Stimulated activated CD4-positive, alpha-beta T cell treated with anti-CD3 and anti-CD28 coated beads, TNF-alpha, amount 100 ng/mL, for 24 hours (primary cell): ENCODE results near the gene ZNF747.

Experiments used
- DNase-seq, 3 experiments: peaks; one replicate each; pipeline ENCODE4 v3.0.0-alpha.2; 2020; ENCODE audit warnings: low read depth in 3 of 3

The ZNF747 gene

DNA sequence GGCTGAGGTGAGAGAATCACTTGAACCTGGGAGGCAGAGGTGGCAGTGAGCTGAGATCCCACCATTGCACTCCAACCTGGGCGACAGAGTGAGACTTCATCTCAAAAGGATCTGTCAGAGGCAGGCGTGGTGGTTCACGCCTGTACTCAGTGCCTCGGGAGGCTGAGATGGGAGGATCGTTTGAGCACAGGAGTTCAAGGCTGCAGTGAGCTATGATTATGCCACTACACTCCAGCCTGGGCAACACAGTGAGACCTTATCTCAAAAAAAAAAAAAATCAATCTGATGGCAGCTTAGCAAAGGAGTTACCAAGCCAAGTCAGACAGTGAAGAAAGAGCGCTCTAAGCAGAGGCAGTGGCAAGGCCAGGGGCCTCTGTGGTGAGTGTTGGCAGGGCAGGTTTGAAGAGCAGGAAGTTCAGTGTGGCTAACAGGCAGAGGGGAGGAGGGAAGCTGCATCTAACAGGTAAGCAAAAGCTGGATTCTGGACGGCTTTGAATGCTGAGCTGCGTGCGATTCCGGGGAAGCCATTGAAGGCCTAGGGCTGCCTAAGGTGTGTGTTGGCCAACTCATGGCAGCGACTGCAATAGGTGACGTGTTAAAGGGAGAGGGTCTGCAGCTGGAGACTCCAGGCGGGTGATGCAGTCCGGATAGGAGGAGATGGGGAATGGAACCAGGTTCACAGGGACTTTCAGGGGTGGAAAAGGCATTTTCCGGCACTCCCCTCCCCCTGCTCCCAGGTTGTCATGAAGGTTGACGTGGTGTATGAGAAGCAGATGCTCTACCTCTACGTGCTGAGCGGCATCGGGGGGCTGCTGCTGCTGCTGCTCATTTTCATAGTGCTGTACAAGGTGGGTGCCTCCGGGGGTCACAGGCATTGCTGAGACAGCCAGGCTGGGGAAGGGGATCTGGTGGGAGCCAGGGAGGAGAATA lies 15.3 kb downstream of the ZNF747 start:
- DNase-seq, result no peak

GRCh38 chr16:30518552-30518951 lies 16.1 kb downstream of the ZNF747 start:
- no peak for DNase-seq

DNA sequence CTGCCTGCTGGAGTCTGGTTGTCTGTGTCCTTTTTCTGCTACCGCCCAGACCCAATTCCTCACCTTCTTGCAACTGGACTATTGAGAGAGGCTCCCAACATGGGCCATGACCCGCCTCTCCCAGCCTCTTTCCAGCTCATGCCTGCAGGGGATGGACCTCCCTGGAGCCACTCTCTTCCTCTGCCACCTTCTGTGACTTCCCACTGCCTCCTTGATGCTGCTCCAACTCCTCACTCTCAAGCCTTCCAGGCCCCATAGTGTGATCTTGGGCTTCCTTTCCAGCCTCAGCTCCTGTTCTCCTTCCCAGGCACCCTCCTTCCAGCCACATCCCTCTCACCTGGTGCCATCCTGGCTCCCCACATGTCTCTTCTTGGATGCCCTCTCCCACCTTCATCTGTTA lies 19.4 kb downstream of the ZNF747 start:
- no peak for DNase-seq

GRCh38 chr16:30511509-30511908 lies 23.1 kb downstream of the ZNF747 start:
- no peak for DNase-seq

DNA sequence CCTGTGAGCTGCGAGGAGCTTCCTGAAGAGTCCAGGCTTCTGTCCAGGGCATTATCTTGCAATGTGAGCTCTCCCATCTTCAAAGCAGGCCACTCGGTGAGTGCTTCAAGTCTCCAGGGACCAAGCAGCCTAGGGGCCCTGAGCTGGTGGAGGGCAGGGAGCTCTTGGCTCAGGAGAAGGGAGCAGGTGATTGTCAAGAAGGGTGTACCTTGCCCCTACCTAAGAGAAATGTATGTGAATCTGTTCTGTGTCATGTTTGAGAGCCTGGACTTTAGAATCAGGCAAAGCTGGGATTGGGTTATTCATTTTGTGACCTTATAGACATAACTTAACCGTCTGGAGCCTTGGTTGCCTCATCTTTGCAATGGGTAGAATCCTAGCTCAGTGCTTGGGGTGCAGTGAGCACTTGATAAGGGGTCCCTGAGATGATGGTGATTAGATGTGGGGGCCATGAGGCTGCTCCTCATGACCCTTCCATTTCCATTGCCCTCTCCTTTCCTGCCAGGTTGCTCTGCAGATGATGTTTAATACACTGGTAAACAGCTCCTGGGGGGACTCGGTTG lies 24.2 kb downstream of the ZNF747 start:
- no peak for DNase-seq

- no peak for DNase-seq
These were observed 25.4 kb downstream of the ZNF747 start for GRCh38 chr16:30509081-30509765.

DNA sequence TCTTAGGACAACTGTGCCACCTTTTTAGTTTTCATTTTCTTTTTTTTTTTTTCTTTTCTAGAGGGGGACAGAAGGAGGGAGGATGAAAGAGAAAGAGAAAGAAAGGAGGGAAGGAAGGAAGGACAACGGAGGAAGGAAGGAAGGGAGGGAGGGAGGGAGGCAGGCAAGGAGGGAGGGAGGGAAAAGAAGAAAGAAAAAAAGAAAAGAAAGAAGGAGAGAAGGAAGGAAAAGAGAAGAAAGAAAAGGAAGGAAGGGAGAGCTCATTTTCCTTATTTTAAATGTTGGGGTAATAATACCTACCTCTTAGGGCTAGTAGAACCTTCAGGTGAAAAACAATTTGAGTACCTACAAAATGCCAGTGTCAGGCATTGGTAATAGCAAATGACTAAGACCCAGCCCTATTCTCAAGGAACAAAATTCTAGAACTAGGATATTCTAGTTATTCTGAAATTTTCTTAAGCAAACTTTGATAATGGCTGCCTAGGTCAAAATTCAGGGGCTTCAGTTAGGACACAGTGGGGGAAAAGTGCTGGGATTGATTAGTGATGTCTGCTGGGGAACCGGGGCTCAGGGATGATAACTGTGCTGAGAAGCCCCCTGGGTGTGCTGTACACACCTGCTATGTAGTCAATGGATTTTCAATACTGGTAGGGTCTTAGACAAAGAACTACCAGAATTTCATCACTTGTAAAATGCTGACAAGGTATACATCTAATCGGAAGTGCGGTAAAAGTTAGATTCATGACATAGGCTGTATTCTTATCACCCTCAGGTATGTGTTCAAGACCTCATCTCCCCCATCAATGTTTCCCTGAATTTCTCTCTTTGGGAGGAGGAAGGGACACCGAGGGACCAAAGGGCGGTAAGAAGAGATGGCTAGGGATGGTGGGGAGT lies 31.0 kb downstream of the ZNF747 start:
- DNase-seq, result no peak

DNA sequence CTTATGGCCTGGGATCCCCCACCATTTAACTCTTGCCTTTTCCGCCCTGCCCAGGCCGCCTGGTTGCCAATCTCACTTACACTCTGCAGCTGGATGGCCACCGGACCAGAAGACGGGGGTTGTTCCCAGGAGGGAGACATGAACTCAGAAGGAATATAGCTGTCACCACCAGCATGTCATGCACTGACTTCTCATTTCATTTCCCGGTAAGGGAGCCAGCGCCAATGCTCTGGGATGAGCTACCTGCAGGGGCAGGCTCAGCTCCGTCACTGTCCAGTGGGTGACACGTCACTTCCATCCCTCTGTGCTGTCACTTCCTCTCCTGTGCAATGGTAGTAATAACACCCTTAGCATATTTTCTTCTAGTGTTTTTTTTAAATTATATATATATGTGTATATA lies 35.4 kb downstream of the ZNF747 start:
- DNase-seq, result no peak

- no peak for DNase-seq
These were observed 39.9 kb downstream of the ZNF747 start for GRCh38 chr16:30494709-30495108.

DNA sequence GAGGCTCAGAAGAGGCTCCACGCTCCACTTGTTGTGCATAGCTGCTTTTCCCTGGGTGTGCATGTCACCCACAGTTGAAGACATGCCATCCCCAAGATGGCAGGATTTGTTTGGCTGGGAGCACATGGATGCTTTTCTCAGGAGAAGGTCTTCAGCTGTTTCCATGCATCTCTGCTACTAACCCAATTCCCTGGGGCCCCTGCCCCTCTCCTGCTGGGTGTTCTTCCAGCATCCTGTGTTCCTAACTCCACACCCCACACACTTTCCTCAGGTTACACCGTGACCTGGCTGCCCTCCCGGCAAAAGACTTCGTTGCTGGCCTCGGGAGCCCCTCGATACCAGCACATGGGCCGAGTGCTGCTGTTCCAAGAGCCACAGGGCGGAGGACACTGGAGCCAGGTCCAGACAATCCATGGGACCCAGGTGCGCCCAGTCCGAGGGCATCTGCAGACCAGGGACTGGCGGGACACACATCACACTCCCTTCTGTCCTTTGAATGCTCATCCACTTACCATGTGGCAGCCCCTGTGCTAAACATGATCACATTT lies 40.6 kb downstream of the ZNF747 start:
- DNase-seq, result no peak

DNA sequence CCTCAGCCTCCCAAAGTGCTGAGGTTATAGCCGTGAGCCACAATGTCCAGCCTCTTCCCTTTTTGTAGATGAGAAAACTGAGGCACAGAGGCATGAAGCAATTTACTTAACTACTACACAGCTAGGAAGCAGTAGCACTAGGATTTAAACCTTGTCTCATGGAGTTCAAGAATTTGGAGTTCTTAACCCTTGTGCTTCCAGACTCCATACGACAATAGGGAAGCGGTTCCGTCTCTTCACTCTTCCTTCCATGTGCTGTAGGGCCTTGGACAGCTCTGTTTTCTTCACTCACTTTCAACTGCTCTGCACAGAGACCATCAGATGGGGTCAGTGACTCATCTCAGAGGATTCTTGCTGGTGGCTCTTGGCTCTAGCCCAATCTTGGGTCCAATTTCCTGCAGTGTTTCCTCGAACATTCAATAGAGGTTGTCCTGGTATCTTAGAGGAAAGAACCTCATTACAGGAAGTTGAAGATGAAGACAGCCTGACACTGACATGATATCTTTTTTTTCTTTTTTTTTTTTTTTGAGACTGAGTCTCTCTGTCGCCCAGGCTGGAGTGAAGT lies 42.8 kb downstream of the ZNF747 start:
- DNase-seq, result no peak

DNA sequence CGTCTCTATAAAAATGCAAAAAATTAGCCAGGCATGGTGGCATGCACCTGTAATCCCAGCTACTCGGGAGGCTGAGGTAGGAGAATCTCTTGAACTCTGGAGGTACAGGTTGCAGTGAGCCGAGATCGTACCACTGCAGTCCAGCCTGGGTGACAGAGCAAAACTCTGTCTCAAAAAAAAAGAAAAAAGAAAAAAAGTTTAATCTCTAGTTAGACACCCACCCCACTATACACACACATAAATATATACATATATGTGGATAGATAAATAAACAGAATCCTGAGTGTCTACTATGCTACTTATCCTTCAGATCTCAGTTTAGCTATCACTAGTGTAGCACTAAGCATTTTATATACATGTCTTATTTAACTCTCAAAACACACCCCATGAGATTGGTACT lies 43.4 kb downstream of the ZNF747 start:
- DNase-seq, result no peak

DNA sequence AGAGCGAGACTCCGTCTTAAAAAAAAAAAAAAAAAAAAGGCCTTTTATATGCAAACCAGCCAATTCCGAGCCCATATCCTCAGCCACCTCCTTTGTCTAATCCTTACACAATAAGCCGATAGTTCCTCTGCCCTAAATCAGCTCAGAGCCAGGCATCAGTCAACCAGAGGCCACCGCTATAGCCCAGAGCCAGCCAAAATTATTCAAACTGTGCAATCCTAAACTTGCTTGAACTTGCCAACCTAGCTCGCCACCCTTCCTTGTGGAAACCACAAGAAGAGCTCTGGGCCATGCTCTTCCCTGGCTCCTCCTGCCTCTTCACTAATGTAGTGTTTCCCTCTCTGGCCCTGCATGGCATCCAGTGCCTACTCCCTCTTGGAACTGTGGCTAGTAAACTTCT lies 44.4 kb downstream of the ZNF747 start:
- no peak for DNase-seq

GRCh38 chr16:30488764-30489605 lies 45.7 kb downstream of the ZNF747 start:
- DNase-seq, result no peak

DNA sequence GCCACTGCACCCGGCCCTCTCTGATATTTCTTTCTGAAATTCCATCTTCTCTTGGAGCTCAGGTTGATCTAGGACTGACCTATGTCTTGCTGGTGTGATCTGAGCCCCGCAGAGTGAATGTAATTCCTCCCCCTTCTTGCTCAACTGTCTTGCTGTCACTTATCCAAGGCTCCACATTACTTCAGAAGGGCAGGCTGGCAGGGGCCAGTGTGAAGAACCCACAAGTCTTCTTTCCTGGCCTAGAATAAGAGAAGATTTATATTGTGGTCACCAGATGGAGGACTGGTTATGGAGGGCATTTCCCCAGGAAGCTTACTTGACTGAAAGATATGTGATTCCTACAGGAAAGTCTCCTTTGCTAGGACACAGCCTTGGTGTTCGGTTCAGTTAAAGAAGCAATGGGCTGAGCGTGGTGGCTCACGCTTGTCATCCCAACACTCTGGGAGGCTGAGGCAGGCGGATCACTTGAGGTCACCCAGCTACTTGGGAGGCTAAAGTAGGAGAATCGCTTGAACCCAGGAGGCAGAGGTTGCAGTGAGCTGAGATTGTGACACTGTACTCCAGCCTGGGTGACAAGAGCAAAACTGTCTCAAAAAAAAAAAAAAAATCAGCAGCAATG lies 48.7 kb downstream of the ZNF747 start:
- DNase-seq, result no peak

- DNase-seq, result no peak
These were observed 49.8 kb downstream of the ZNF747 start for GRCh38 chr16:30484887-30485286.

DNA sequence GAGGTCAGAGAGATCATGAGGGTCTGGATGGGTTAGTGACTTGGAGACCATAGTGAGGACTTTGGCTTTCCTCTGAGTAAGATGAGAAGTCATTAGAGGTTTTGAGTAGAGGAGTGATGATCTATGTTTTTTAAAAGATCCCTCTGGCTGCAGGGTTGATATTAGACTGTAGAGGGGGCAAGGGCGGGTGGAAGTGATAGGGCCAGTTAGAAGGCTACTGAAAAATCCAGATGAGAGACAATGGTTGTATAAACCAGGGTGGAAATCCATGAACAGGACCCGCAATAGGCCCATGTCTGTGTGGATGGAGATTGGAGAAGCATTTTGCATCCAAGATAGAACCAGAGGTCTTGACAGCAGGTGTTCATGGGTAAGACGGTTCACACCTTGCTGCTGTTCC lies 52.3 kb downstream of the ZNF747 start:
- DNase-seq, result no peak

DNA sequence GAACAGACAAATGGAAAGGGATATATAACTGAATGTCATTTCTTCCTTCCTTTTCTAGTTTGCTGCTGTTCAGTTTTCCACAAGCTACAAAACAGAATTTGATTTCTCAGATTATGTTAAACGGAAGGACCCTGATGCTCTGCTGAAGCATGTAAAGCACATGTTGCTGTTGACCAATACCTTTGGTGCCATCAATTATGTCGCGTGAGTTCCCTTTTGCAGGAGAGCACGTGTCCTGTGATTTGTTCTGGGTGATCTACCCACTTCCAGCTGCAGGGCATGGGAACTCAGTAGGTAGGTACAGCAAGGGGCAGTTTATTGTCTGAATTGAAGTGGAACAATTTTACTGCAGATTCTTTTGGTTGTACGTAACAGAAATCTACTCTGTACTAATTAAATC lies 53.3 kb downstream of the ZNF747 start:
- no peak for DNase-seq
